Midbrain (tissue), 1 donor: ENCODE results near the gene HLA-G.
"Not testable (repeated sequence)": the region's sequence is repeated elsewhere in the genome, so short reads cannot be mapped to it uniquely, and the experiment has no call there.

Experiments used
- DNase-seq: peaks from one replicate; lab custom pipeline; 2025; lab: John Stamatoyannopoulos, UW

HLA-G gene

GRCh38 chr6:29875257-29875656 lies 47.6 kb downstream of the HLA-G start:
- DNase-seq: no peak

GRCh38 chr6:29875734-29876133 lies 48.1 kb downstream of the HLA-G start:
- not testable (repeated sequence) for DNase-seq
